HG03457 (cell line): ENCODE data around the gene ALPG.
"Not testable (repeated sequence)": the region's sequence is repeated elsewhere in the genome, so short reads cannot be mapped to it uniquely, and the experiment has no call there.

Experiments used
- ATAC-seq: cut with Tn5 transposase; IDR thresholded peaks from one replicate; pipeline ENCODE4 v1.9.1; 2021; ENCODE audit warnings: moderate number of reproducible peaks; ENCODE audit not compliant: unreplicated experiment

Gene ALPG

DNA sequence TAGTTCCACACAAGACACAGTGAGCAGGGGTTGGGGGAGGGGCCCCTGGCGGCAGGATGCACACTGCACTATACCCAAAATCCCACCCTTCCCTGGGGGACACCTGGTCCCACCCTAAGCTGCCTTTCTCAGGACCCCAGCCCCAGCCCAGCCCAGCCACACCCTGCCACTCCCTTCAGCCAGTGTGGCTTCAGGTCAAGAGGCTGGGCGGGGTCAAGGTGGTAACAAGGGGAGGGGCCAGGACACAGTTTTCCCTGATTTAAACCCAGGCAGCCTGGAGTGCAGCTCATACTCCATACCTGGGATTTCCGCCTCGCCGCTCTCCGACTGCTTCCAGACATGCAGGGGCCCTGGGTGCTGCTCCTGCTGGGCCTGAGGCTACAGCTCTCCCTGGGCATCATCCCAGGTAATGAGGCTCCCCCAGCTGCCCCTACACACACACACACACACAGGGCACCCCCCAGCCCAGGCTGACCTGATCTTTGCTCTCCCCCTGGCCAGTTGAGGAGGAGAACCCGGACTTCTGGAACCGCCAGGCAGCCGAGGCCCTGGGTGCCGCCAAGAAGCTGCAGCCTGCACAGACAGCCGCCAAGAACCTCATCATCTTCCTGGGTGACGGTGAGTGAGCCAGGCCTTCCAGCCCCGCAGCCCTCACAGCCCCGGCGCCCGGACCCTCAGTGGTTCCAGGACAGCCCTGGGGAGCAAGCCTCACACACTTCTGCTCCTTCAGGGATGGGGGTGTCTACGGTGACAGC, at the start of gene ALPG:
Gene ALPG (plus strand): TSS at position 289 of the 755 bp plus-strand sequence. CDS start 51 bp downstream, at position 340.
- ATAC-seq = no peak

- no peak for ATAC-seq
These were observed 45.0 kb upstream of the ALPG start for GRCh38 chr2:232361646-232362045.

DNA sequence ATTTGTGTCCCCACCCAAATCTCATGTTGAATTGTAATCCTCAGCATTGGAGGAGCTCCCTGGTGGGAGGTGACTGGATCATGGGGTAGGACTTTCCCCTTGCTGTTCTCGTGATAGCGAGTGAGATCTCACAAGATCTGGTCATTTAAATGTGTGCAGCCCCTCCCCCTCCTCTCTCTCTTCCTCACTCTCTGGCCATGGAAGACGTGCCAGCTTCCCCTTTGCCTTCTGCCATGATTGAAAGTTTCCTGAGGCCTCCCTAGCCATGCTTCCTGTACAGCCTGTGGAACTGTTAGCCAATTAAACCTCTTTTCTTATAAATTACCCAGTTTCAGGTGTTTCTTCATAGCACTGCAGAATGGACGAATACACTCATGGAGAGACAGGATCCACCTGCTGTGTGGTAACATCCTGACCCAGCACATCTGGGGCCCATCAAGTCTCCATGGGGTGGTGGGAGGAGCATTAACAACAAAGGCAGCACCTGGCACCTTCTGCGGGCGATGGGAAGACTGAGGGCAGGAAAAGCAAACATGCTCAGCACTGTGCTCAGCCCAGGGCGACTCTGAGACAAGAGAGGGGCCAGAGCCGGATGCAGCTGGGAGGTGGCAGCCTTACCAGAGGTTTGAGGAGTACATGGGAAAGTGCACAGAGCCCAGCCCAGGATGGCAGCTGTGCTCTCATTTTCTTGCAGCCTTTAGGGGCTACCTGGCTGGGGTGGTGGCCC, 44.3 kb upstream of the ALPG start:
- ATAC-seq = no peak

GRCh38 chr2:232363064-232363783, 43.4 kb upstream of the ALPG start:
- ATAC-seq = not testable (repeated sequence)

GRCh38 chr2:232363784-232364615, 42.6 kb upstream of the ALPG start:
- ATAC-seq = no peak

- not testable (repeated sequence) for ATAC-seq
These were observed 41.6 kb upstream of the ALPG start for GRCh38 chr2:232364806-232365594.

- no peak for ATAC-seq
These were observed 40.9 kb upstream of the ALPG start for GRCh38 chr2:232365621-232366321.

DNA sequence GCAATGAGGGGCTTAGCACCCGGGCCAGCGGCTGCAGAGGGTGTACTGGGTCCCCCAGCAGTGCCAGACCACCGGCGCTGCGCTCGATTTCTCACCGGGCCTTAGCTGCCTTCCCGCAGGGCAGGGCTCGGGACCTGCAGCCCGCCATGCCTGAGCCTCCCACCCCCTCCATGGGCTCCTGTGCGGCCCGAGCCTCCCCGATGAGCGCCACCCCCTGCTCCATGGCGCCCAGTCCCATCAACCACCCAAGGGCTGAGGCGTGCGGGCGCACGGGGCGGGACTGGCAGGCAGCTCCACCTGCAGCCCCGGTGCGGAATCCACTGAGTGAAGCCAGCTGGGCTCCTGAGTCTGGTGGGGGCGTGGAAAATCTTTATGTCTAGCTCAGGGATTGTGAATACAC, 40.2 kb upstream of the ALPG start:
- ATAC-seq = not testable (repeated sequence)

DNA sequence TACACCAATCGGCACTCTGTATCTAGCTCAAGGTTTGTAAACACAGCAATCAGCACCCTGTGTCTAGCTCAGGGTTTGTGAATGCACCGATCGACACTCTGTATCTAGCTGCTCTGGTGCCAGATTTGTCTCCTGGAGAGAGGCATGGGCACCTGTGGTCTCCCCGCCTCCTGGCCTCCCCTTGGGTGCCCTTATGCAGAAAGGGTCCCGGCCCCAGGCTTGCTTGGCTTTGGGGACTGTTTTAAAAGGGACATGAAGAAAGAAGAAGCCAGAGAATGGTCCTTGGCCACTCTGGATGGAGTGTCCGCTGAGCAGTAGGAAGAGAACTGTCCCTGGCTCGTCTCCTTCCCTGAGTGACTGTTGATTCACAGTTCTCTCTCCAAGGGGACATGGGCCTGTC, 39.6 kb upstream of the ALPG start:
- ATAC-seq = no peak

GRCh38 chr2:232367591-232368233, 38.9 kb upstream of the ALPG start:
- no peak for ATAC-seq

GRCh38 chr2:232368311-232368731, 38.3 kb upstream of the ALPG start:
- no peak for ATAC-seq

GRCh38 chr2:232369126-232369951, 37.3 kb upstream of the ALPG start:
- no peak for ATAC-seq

DNA sequence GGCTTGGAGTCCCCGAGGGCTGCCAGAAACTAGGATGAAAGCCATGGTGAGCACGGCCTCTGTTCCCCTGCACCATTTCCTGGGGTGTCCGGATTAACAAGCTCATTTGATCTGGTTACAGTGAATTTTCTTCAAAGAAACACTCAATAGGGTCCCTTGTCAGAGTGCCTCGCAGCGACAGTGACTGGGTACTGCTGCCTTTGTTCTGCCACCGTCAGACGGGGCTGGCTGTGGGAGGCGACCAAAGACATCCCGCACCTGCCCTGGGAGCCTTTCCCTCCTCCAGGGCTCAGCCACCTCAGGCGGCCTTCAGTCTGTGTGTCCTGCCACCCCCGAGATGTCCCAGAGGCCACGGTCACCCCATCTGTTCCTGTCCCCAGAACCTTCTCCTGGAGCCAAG, 36.6 kb upstream of the ALPG start:
- not testable (repeated sequence) for ATAC-seq

- no peak for ATAC-seq
These were observed 34.1 kb upstream of the ALPG start for GRCh38 chr2:232372231-232373208.

DNA sequence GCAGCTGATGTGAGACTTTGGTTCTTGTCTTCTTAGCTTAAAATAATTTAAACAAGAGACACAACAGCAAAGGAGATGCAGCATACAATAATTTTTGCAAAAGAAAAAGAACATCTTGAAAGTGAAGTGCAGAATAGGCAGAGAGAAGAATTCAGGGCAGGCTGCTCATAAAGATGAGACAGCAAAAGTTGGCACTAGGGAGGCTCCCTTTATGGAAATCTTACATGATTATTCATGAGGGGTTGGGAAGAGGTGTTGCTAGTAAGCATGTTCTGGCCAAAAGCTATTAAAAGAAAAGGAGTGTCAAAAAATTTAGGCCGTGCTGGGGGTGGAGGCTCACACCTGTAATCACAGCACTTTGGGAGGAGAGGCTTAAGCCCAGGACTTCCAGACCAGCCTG, 32.3 kb upstream of the ALPG start:
- no peak for ATAC-seq

- ATAC-seq = no peak
These were observed 31.5 kb upstream of the ALPG start for GRCh38 chr2:232375164-232375563.

- ATAC-seq = no peak
These were observed 30.4 kb upstream of the ALPG start for GRCh38 chr2:232376260-232376659.
